H9 (cell line): Measurements from ENCODE around the gene ABHD16A. TPM values are rescaled to one million over a fixed set of nuclear protein-coding genes. Genes with fewer than 3 reads are reported as not detected.

Source experiments
- DNase-seq: peaks from one replicate; pipeline ENCODE4 v3.0.0-alpha.2; 2017
- H2AFZ ChIP-seq: one replicate; pipeline ENCODE4 v1.6.1; 2013; ENCODE audit warnings: mild to moderate bottlenecking, low read length, control low read depth, moderate library complexity
- H2AK5ac ChIP-seq: 2 replicates; pipeline ENCODE4 v1.6.1; 2013; ENCODE audit warnings: low read length, control low read depth, mixed read lengths; ENCODE audit not compliant: insufficient read length
- H2BK120ac ChIP-seq: one replicate; pipeline ENCODE4 v1.6.1; 2013; ENCODE audit warnings: low read depth, mild to moderate bottlenecking, low read length, control low read depth, inconsistent platforms; ENCODE audit not compliant: poor library complexity, severe bottlenecking
- H2BK12ac ChIP-seq: 2 replicates; pipeline ENCODE4 v1.6.1; 2013; ENCODE audit warnings: low read length, control low read depth, mixed read lengths, low read depth; ENCODE audit not compliant: insufficient read length
- H2BK15ac ChIP-seq: 2 replicates; pipeline ENCODE4 v1.6.1; 2013; ENCODE audit warnings: low read depth, low read length, control low read depth
- H2BK20ac ChIP-seq: one replicate; pipeline ENCODE4 v1.6.1; 2013; ENCODE audit warnings: low read depth, mild to moderate bottlenecking, low read length, control low read depth, inconsistent platforms; ENCODE audit not compliant: poor library complexity, severe bottlenecking
- H2BK5ac ChIP-seq: 2 replicates; pipeline ENCODE4 v1.6.1; 2013; ENCODE audit warnings: low read length, control low read depth, mixed read lengths; ENCODE audit not compliant: insufficient read length
- H3K14ac ChIP-seq: 2 replicates; pipeline ENCODE4 v1.6.1; 2013; ENCODE audit warnings: low read length, control low read depth; ENCODE audit not compliant: insufficient read depth
- H3K18ac ChIP-seq: 2 replicates; pipeline ENCODE4 v1.6.1; 2013; ENCODE audit warnings: low read depth, mild to moderate bottlenecking, mixed read lengths, low read length, control low read depth; ENCODE audit not compliant: insufficient read length
- H3K23ac ChIP-seq: 2 replicates; pipeline ENCODE4 v1.6.1; 2013; ENCODE audit warnings: low read length, control low read depth, mixed read lengths, low read depth; ENCODE audit not compliant: insufficient read length
- H3K23me2 ChIP-seq: 2 replicates; pipeline ENCODE4 v1.6.1; 2013; ENCODE audit warnings: low read depth, mild to moderate bottlenecking, mixed read lengths, low read length, control low read depth; ENCODE audit not compliant: insufficient read length, poor library complexity, severe bottlenecking
- H3K27ac ChIP-seq: 2 replicates; pipeline ENCODE4 v1.5.1; 2013; ENCODE audit warnings: low read length, control low read depth, mixed read lengths, low read depth; ENCODE audit not compliant: insufficient read length
- H3K27me3 ChIP-seq: 2 replicates; pipeline ENCODE4 v1.6.1; 2013; ENCODE audit warnings: low read length, control low read depth, inconsistent platforms; ENCODE audit not compliant: insufficient read depth
- H3K4ac ChIP-seq: 2 replicates; pipeline ENCODE4 v1.6.1; 2013; ENCODE audit warnings: low read depth, mild to moderate bottlenecking, control low read depth, inconsistent platforms, low read length, moderate library complexity
- H3K4me1 ChIP-seq: 2 replicates; pipeline ENCODE4 v1.6.1; 2013; ENCODE audit warnings: low read length, control low read depth, inconsistent platforms; ENCODE audit not compliant: insufficient read depth
- H3K4me2 ChIP-seq: 2 replicates; pipeline ENCODE4 v1.6.1; 2013; ENCODE audit warnings: low read length, control low read depth, mixed read lengths; ENCODE audit not compliant: insufficient read length, insufficient read depth
- H3K56ac ChIP-seq: 2 replicates; pipeline ENCODE4 v1.6.1; 2013; ENCODE audit warnings: low read depth, mild to moderate bottlenecking, mixed read lengths, low read length, control low read depth; ENCODE audit not compliant: insufficient read length
- H3K79me1 ChIP-seq: 2 replicates; pipeline ENCODE4 v1.6.1; 2013; ENCODE audit warnings: low read depth, mild to moderate bottlenecking, moderate library complexity, low read length, control low read depth, inconsistent platforms; ENCODE audit not compliant: insufficient read depth, poor library complexity, severe bottlenecking
- H3K79me2 ChIP-seq: 2 replicates; pipeline ENCODE4 v1.6.1; 2013; ENCODE audit warnings: low read length, control low read depth, inconsistent platforms; ENCODE audit not compliant: insufficient read depth
- H3K9ac ChIP-seq: 2 replicates; pipeline ENCODE4 v1.6.1; 2013; ENCODE audit warnings: low read length, control low read depth, mixed read lengths; ENCODE audit not compliant: insufficient read length; ENCODE audit errors: extremely low read depth
- H3K9me3 ChIP-seq: one replicate; pipeline ENCODE4 v1.6.1; 2013; ENCODE audit warnings: low read depth, low read length, inconsistent platforms; ENCODE audit not compliant: control insufficient read depth
- H3T11ph ChIP-seq: one replicate; pipeline ENCODE4 v1.6.1; 2013; ENCODE audit warnings: mild to moderate bottlenecking, low read length, control low read depth, inconsistent platforms
- H4K20me1 ChIP-seq: one replicate; pipeline ENCODE4 v1.6.1; 2013; ENCODE audit not compliant: control insufficient read depth, insufficient read length, insufficient read depth
- H4K5ac ChIP-seq: 2 replicates; pipeline ENCODE4 v1.6.1; 2013; ENCODE audit warnings: low read depth, mild to moderate bottlenecking, mixed read lengths, low read length, control low read depth; ENCODE audit not compliant: insufficient read length
- H4K8ac ChIP-seq: replicated peaks from 2 replicates; pipeline ENCODE4 v1.6.1; 2013; ENCODE audit warnings: low read length, control low read depth, mixed read lengths, low read depth; ENCODE audit not compliant: insufficient read length
- H4K91ac ChIP-seq: 2 replicates; pipeline ENCODE4 v1.6.1; 2013; ENCODE audit warnings: low read depth, mild to moderate bottlenecking, moderate library complexity, mixed read lengths, low read length, control low read depth; ENCODE audit not compliant: insufficient read length
- H3K27ac Mint-ChIP-seq, 3 experiments: 2 replicates in 2 of 3; 3 replicates in 1 of 3; pipeline ENCODE4 v1.8.0; 2020 to 2021; ENCODE audit warnings: mixed read lengths in 3 of 3, mild to moderate bottlenecking in 1 of 3, moderate library complexity in 1 of 3
- H3K27me3 Mint-ChIP-seq: 2 replicates; pipeline ENCODE4 v1.8.0; 2021; ENCODE audit warnings: low read depth, mild to moderate bottlenecking, moderate library complexity, mixed read lengths
- H3K36me3 Mint-ChIP-seq, 3 experiments: 2 replicates in 2 of 3; 3 replicates in 1 of 3; pipeline ENCODE4 v1.8.0; 2020 to 2021; ENCODE audit warnings: low read depth in 3 of 3, mixed read lengths in 3 of 3; ENCODE audit not compliant: insufficient read depth in 1 of 3
- H3K4me1 Mint-ChIP-seq, 2 experiments: 2 replicates each; pipeline ENCODE4 v1.8.0; 2020; ENCODE audit warnings: mixed read lengths in 2 of 2
- H3K4me3 Mint-ChIP-seq, 2 experiments: 2 replicates in 1 of 2; 3 replicates in 1 of 2; pipeline ENCODE4 v1.8.0; 2020 to 2021; ENCODE audit warnings: mild to moderate bottlenecking in 2 of 2, mixed read lengths in 2 of 2, moderate library complexity in 1 of 2
- H3K9me3 Mint-ChIP-seq, 2 experiments: 2 replicates in 1 of 2; 3 replicates in 1 of 2; pipeline ENCODE4 v1.8.0; 2020; ENCODE audit warnings: mild to moderate bottlenecking in 2 of 2, mixed read lengths in 2 of 2, moderate library complexity in 1 of 2
- CTCF ChIP-seq: fragments of 200-600 bp; sonication (generic); conservative IDR thresholded peaks from 3 replicates; pipeline ENCODE4 v1.8.0; 2021; ENCODE audit warnings: antibody characterized with exemption, mild to moderate bottlenecking
- WGBS: extraction: QIAGEN DNeasy Blood & Tissue Kit; methylation state at CpG from one replicate; pipeline ENCODE4 v1.1.7; 2013; ENCODE audit warnings: missing lambda C conversion rate, low lambda C conversion rate, mixed read lengths; ENCODE audit not compliant: insufficient read length; ENCODE audit errors: extremely low coverage; 5-methylcytosine and 5-hydroxymethylcytosine counted together
- total RNA-seq: library from RNA; stranded (reverse); gene quantifications from 2 replicates; pipeline ENCODE4 v1.2.1, GENCODE V29; 2021

The ABHD16A gene
- total RNA-seq, 1 experiment from 2014 or later: 34.4 TPM

GRCh38 chr6:31642798-31643570 lies 60.1 kb downstream of the ABHD16A start:
- no peaks in the 10 kb centered on the region for H3K27me3 ChIP-seq
- no peak overlapping the region for H3K23ac ChIP-seq
- no peak overlapping the region for H2AFZ ChIP-seq
- no peak overlapping the region for H2BK120ac ChIP-seq
- Mint-ChIP-seq H3K9me3 (no peaks in the 10 kb centered on the region), H3K4me1 (no peaks in the 10 kb centered on the region), H3K27me3 (no peaks in the 10 kb centered on the region), H3K27ac (no peak overlapping the region), H3K4me3 (no peak overlapping the region), H3K36me3 (peaks cover 48 to 88% (median 79%) of the 10 kb centered on the region in 3 experiments)
- no peak overlapping the region for H4K8ac ChIP-seq
- no peak overlapping the region for H3K18ac ChIP-seq
- TF ChIP-seq CTCF: no peak
- no peak overlapping the region for H3K14ac ChIP-seq
- no peak overlapping the region for H3K56ac ChIP-seq
- H3T11ph ChIP-seq: no peak overlapping the region
- no peak overlapping the region for H3K4me2 ChIP-seq
- H3K9me3 ChIP-seq: no peaks in the 10 kb centered on the region
- no peaks in the 10 kb centered on the region for H3K23me2 ChIP-seq
- no peak for DNase-seq
- WGBS: no CpG with 5 or more reads among the region's 6 CpGs
- no peak overlapping the region for H2AK5ac ChIP-seq
- no peak overlapping the region for H3K27ac ChIP-seq
- no peak overlapping the region for H4K5ac ChIP-seq
- H3K4me1 ChIP-seq: no peaks in the 10 kb centered on the region
- no peaks in the 10 kb centered on the region for H3K79me2 ChIP-seq
- H2BK5ac ChIP-seq: no peak overlapping the region
- no peak overlapping the region for H4K91ac ChIP-seq
- H3K79me1 ChIP-seq: no peaks in the 10 kb centered on the region
- H4K20me1 ChIP-seq: no peaks in the 10 kb centered on the region
- no peak overlapping the region for H2BK15ac ChIP-seq
- no peak overlapping the region for H2BK12ac ChIP-seq
- H2BK20ac ChIP-seq: no peak overlapping the region
- no peak overlapping the region for H3K4ac ChIP-seq
- H3K9ac ChIP-seq: no peak overlapping the region
